Brain pericyte (primary cell): Measurements from ENCODE around the gene RAP1GAP2.
"Not testable (repeated sequence)": the region's sequence is repeated elsewhere in the genome, so short reads cannot be mapped to it uniquely, and the experiment has no call there.

ENCODE experiments used
- DNase-seq: peaks from one replicate; pipeline ENCODE4 v3.0.0-alpha.2; 2012; ENCODE audit warnings: low read depth, low spot score

RAP1GAP2 gene

GRCh38 chr17:2995886-2996809, 199.9 kb downstream of the RAP1GAP2 start:
- no peak for DNase-seq

GRCh38 chr17:2996810-2997670, 200.8 kb downstream of the RAP1GAP2 start:
- DNase-seq: no peak

GRCh38 chr17:2998469-2998901, 202.2 kb downstream of the RAP1GAP2 start:
- not testable (repeated sequence) for DNase-seq

DNA sequence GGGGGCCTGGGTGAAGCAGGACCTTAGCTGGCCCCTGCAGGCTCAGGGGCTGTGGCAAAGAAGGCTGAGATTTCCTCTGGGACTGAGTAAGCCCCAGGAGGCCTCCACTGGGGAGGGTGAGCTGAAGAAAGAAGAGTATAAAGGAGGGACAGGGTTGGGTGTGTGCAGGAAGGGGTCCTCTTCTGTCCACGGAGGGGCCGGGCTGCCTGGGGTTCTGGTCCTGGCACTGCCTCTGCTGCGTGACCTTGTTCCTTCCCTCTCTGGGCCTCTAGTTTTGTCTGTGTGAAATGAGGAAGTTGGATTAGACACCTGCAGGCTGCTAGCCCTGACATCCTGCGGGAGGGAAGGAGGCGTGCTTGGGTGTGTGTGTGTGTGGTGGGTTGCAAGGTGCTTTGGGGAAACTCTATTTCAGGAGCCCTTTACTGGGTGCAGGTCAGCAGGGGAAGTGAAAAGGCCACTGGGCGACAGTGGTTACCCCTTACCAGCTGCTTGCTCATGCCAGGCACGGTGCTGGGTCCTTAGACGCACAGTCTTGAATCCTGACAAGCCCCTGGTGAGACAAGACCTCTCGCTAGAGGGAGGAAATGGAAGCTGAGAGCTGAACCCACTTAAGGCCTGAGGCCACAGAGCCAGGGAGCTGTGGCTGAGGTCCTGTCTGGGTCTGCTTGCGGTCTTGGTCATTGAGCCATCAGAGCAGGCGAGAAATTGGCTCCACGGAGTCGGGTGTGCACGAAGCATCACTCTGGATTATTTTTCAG, 206.5 kb downstream of the RAP1GAP2 start:
- no peak for DNase-seq

DNA sequence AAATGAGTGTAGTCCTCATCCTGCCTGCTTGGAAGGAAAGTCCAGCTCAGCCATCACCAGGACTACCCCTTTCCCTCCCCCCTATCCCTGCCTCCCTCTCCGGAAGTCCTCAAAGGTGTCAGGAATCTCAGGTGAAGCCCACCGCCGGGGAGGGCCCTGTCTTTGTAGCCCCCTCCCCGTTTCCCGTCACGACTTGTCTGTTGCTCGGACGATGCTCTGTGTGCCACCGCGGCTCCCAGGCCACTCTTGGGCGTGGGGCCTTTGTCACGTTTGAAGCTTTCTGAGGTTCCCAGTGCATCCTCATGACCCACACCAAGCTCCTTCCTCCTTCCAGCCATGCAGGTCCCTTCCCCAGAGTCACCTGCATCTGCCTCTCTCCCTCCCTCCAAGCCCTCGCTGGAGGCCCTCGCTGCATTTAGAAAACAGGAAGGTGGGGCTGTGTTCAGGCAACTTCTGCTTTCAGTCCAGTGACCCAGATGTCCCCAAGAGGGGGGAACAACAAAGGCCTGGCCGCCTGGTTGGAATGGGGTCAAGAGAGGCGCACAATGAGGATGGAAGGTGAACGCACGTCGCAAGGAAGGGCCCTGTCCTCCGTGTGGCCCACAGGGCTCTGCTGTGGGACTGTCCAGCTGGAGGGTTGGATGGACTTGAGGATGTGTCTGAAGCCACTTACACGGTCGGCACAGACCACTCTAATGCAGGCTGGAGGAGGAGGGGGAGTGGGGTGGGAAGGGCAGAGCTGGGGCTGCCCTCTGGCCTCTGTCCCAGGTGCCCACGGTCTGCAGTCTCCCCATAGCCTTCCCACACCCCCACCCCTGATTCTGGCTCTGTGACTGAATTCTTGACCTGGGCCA, 207.3 kb downstream of the RAP1GAP2 start:
- DNase-seq: no peak

- DNase-seq: peak; percentile 98
These were observed 208.0 kb downstream of the RAP1GAP2 start for GRCh38 chr17:3004150-3004801.

- DNase-seq: no peak
These were observed 208.7 kb downstream of the RAP1GAP2 start for GRCh38 chr17:3004925-3005324.

DNA sequence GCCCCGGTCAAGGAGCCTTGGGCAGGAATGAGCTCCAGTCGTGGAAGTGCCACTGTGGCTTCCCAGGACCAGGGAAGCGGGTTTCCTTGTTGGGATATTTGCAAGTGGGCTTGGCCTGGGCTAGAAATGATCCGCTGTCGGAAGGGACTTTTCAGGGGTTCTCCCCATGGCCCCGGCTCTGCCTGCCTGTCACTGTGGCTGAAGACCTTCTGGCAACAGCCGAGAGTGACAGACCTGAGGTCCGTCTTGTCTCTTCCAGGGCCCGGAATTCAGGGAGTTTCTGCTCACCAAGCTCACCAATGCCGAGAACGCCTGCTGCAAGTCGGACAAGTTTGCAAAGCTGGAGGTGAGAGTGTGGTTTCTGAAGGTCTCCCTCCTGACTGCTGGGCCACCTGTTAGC, 209.5 kb downstream of the RAP1GAP2 start:
- no peak for DNase-seq

- no peak for DNase-seq
These were observed 210.6 kb downstream of the RAP1GAP2 start for GRCh38 chr17:3006801-3007200.

DNA sequence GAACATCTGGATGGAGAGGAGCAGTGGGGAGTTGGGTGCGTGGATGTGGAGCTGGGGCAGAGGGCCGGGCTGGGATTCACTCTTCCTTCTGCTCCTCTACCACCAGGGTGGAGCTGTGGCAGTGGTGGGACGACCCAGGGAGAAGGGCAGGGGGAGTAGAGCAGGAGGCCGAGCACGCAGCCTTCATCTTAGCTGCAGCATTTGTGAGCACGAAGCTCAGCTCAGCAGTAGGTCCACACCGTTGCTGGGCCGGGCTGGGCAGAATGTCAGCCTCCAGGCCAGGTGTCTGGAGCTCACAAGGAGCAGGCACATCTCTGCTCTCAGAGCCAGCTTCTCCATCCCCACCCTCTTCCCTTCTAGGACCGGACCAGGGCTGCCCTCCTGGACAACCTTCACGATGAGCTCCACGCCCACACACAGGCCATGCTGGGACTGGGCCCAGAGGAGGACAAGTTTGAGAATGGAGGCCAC, 211.4 kb downstream of the RAP1GAP2 start:
- DNase-seq: no peak

DNA sequence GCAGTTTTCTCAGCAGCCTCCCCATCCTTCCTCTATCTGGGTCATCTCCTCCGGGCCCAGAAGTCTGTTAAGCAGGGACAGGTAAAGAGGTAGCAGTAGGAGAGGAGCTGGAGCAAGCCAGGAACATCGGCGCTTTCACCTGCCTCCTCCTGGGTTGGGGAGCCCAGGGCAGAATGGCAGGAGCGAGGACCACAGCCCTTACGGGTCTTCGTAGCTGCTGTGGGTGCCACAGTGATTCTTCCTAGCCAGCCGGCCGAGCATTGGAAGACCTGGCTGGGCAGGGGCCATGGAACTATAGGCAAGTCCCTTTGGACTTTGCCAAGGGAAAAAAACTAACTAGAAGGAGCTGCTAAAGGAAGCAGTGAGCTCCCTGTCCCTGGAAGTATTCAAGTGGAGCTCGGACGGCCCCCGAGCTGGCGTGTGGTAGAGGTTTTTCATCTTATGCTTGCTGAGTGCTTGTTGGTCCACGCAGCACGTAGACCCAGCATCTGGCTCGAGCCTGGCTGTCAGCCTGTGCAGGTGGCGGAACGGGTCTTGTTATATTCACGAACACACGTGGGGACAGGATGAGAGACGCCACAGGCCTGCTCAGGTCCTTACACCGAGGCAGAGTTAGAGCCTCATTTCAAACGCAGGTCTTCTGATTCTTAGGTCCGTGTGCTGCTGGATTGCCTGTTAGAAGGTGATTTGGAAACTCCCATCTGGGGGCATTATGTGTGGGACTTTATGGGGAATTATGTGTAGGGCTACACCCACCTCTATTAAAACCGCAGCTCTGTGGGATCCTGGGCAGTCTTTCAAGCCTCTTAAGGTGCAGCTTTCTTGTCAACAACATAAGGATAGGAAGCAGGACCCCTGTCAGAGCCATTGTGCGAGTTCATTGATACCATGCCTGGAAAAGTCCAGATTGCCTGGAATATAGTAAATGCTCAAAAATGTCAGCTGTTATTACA, 212.4 kb downstream of the RAP1GAP2 start:
- no peak for DNase-seq

- no peak for DNase-seq
These were observed 213.2 kb downstream of the RAP1GAP2 start for GRCh38 chr17:3009411-3009920.

DNA sequence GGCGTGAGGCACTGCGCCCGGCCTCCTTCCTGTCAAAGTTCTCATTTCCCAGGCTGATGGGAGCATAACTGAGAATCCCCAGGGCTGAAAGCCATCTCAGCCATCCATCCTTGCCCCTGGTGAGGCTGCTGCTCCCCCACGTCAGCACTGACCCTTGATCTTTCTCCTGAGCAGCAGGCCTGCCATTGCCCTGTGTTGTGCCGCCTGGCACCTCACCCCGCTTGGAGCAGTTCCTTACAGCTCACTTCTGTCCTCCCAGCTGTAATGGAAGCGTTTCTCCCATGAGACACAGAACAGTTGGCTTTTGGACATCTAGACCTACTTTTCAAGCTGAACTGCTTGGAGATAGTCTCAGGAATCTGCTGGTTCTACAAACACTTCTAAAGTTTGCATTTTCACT, 215.7 kb downstream of the RAP1GAP2 start:
- no peak for DNase-seq

DNA sequence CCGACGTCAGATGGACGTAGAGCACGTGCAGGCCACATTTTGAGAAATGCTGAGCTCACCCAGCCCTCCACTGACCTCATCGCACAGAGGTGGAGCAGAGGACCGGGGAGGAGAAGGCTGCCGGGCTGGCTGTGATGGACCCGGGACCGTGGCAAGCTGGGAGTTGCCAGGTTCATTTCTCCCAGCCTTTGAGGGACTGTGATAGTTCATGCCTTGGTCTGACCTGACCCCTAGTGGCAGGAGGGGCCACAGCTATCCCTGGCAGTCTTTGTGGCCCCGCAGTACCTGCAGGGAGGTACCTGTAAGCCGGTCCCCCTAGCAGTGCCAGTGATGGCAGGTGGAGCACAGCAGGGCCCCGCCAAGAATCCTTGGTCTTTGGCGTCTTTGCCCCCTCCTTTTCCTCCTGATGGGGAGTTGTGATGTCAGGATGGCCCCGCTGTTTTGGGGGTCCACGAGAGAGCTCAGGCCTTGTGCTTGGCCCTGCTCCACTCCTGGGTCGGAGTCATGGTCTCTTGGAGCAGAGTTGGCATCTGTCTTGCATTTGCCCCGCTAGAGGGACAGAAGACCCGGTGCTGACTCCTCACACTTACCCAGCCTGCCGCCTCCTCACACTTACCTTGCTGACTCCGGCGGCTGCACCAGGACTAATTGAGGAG, 216.8 kb downstream of the RAP1GAP2 start:
- peak; percentile 29 for DNase-seq

DNA sequence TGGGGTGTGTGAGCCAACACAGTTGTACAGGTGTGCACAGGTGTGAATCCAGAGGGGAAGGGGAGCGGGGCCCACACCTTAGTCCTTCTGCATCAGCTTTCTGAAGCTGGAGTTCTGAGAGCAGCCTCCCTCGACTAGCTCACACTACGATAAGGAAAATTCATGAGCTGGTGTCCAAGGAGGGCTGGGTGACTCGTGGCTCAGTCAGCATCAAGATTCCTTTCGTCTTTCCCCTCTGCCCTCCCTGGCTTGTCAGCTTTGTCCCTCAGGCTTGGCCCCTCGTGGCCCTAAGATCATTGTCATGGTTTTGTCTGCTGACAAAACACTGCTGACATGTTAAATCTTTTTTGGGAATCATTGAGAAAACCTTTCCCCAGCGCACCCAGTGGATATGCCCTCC, 219.7 kb downstream of the RAP1GAP2 start:
- DNase-seq: no peak

- no peak for DNase-seq
These were observed 221.7 kb downstream of the RAP1GAP2 start for GRCh38 chr17:3017936-3018335.

GRCh38 chr17:3019761-3020160, 223.5 kb downstream of the RAP1GAP2 start:
- DNase-seq: no peak

- DNase-seq: no peak
These were observed 224.1 kb downstream of the RAP1GAP2 start for GRCh38 chr17:3020381-3020780.
